ENCODE measurements around the gene TP53RK.

DNA sequence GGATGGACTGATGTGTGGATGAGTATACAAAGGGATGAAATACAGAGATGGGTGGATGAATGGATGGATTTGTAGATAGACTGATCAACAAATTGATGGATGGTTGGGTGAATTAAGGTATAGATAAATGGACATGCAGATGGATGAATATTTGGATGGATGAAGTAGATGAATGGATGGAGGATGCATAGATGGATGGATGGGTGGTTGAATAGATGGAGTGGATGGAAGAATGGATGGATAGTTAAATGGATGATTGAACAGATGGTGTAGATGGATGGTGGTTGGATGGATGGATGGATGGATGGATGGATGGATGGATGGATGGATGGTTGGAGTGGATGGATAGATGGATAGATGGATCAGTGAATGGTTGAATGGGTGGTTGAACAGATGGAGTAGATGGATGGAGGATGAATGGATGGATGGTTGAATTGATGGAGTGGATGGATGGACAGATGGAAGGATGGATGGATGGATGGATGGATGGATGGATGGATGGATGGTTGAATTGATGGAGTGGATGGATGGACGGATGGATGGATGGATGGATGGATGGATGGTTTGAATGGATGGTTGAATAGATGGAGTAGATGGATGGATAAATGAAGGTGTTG, 35.2 kb upstream of the TP53RK start:
- TF ChIP-seq CTCF (IDR thresholded peaks at IDR 0.05) (no peak), POLR2AphosphoS5 (IDR thresholded peaks at IDR 0.05) (no peak)

All from transverse colon (tissue), 4 donors.